ENCODE results near the gene GLIPR1.

GLIPR1 gene

GRCh38 chr12:75460204-75460603, 20.4 kb upstream of the GLIPR1 start (continued):
- TF ChIP-seq, protein P1, sequence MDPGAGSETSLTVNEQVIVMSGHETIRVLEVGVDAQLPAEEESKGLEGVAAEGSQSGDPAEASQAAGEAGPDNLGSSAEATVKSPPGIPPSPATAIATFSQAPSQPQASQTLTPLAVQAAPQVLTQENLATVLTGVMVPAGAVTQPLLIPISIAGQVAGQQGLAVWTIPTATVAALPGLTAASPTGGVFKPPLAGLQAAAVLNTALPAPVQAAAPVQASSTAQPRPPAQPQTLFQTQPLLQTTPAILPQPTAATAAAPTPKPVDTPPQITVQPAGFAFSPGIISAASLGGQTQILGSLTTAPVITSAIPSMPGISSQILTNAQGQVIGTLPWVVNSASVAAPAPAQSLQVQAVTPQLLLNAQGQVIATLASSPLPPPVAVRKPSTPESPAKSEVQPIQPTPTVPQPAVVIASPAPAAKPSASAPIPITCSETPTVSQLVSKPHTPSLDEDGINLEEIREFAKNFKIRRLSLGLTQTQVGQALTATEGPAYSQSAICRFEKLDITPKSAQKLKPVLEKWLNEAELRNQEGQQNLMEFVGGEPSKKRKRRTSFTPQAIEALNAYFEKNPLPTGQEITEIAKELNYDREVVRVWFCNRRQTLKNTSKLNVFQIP (CRISPR knock-in tag; IDR thresholded peaks at IDR 0.05; ENCODE audit: borderline replicate concordance, low read depth): no peak
- TF ChIP-seq SNAI2 (CRISPR knock-in tag; IDR thresholded peaks at IDR 0.05): no peak
- TF ChIP-seq, protein P2, sequence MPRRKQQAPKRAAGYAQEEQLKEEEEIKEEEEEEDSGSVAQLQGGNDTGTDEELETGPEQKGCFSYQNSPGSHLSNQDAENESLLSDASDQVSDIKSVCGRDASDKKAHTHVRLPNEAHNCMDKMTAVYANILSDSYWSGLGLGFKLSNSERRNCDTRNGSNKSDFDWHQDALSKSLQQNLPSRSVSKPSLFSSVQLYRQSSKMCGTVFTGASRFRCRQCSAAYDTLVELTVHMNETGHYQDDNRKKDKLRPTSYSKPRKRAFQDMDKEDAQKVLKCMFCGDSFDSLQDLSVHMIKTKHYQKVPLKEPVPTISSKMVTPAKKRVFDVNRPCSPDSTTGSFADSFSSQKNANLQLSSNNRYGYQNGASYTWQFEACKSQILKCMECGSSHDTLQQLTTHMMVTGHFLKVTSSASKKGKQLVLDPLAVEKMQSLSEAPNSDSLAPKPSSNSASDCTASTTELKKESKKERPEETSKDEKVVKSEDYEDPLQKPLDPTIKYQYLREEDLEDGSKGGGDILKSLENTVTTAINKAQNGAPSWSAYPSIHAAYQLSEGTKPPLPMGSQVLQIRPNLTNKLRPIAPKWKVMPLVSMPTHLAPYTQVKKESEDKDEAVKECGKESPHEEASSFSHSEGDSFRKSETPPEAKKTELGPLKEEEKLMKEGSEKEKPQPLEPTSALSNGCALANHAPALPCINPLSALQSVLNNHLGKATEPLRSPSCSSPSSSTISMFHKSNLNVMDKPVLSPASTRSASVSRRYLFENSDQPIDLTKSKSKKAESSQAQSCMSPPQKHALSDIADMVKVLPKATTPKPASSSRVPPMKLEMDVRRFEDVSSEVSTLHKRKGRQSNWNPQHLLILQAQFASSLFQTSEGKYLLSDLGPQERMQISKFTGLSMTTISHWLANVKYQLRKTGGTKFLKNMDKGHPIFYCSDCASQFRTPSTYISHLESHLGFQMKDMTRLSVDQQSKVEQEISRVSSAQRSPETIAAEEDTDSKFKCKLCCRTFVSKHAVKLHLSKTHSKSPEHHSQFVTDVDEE (CRISPR knock-in tag; IDR thresholded peaks at IDR 0.05): no peak

- TF ChIP-seq ZNF8 (CRISPR knock-in tag; IDR thresholded peaks at IDR 0.05) (no peak), ZNF70 (CRISPR knock-in tag; IDR thresholded peaks at IDR 0.05) (no peak)
- ATAC-seq: no peak
Observed at GRCh38 chr12:75471902-75472890, 8.4 kb upstream of the GLIPR1 start.

GRCh38 chr12:75474116-75474515, 6.4 kb upstream of the GLIPR1 start:
- ATAC-seq: no peak
- TF ChIP-seq TOX (CRISPR knock-in tag; IDR thresholded peaks at IDR 0.05; ENCODE audit: borderline replicate concordance) (no peak), ZFP30 (CRISPR knock-in tag; IDR thresholded peaks at IDR 0.05) (no peak), TCF4 (CRISPR knock-in tag; IDR thresholded peaks at IDR 0.05; ENCODE audit: borderline replicate concordance) (no peak), ZNF565 (CRISPR knock-in tag; conservative IDR thresholded peaks at IDR 0.05; ENCODE audit: low read depth) (no peak), RARB (CRISPR knock-in tag; IDR thresholded peaks at IDR 0.05) (no peak), ISL1 (CRISPR knock-in tag; IDR thresholded peaks at IDR 0.05) (no peak), CSDC2 (CRISPR knock-in tag; IDR thresholded peaks at IDR 0.05) (no peak), ZFP3 (CRISPR knock-in tag; IDR thresholded peaks at IDR 0.05) (no peak), SNAI2 (CRISPR knock-in tag; IDR thresholded peaks at IDR 0.05) (no peak), ARNTL (CRISPR knock-in tag; IDR thresholded peaks at IDR 0.05; ENCODE audit: borderline replicate concordance, low read depth) (no peak), BACH2 (CRISPR knock-in tag; IDR thresholded peaks at IDR 0.05; ENCODE audit: borderline replicate concordance) (no peak), PATZ1 (CRISPR knock-in tag; IDR thresholded peaks at IDR 0.05; ENCODE audit: borderline replicate concordance) (no peak), ZNF70 (CRISPR knock-in tag; IDR thresholded peaks at IDR 0.05) (no peak), GLIS3 (CRISPR knock-in tag; IDR thresholded peaks at IDR 0.05) (no peak)
- TF ChIP-seq, protein P1 (CRISPR knock-in tag; IDR thresholded peaks at IDR 0.05; ENCODE audit: borderline replicate concordance, low read depth): no peak
- TF ChIP-seq, protein P3, sequence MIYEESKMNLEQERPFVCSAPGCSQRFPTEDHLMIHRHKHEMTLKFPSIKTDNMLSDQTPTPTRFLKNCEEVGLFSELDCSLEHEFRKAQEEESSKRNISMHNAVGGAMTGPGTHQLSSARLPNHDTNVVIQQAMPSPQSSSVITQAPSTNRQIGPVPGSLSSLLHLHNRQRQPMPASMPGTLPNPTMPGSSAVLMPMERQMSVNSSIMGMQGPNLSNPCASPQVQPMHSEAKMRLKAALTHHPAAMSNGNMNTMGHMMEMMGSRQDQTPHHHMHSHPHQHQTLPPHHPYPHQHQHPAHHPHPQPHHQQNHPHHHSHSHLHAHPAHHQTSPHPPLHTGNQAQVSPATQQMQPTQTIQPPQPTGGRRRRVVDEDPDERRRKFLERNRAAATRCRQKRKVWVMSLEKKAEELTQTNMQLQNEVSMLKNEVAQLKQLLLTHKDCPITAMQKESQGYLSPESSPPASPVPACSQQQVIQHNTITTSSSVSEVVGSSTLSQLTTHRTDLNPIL (CRISPR knock-in tag; IDR thresholded peaks at IDR 0.05; ENCODE audit: low read depth): no peak
- TF ChIP-seq, protein P2 (CRISPR knock-in tag; IDR thresholded peaks at IDR 0.05): no peak
